ENCODE results near the gene ZMYND8. TPM values are rescaled to one million over a fixed set of nuclear protein-coding genes. Genes with fewer than 3 reads are reported as not detected.

ZMYND8 gene
- total and polyA plus RNA-seq, 2 of the 8 experiments (the other 6 are each of a cell fraction or from before 2014, with no cell fraction given): 50.5 to 163 TPM

- TF ChIP-seq CHD7 (IDR thresholded peaks at IDR 0.05; ENCODE audit: insufficient replicate concordance, low read length): no peak
- TF ChIP-seq MAX (IDR thresholded peaks at IDR 0.05): no peak
- no peak for TF ChIP-seq CBX8 (IDR thresholded peaks at IDR 0.05; ENCODE audit: borderline replicate concordance, low read depth, low read length)
- TF ChIP-seq SIN3A (conservative IDR thresholded peaks at IDR 0.05 in 1 of 2, IDR thresholded peaks at IDR 0.05 in 1 of 2; ENCODE audit: low read depth in 1 of 2, low read length in 2 of 2): no peak
- no peak for TF ChIP-seq ATF2 (IDR thresholded peaks at IDR 0.05; ENCODE audit: low read length)
- TF ChIP-seq RBBP5 (IDR thresholded peaks at IDR 0.05; ENCODE audit: borderline replicate concordance, low read depth, low read length): no peak
- TF ChIP-seq PHF8 (conservative IDR thresholded peaks at IDR 0.05; ENCODE audit: low read depth, low read length): no peak
Observed at GRCh38 chr20:47290666-47291430, 65.7 kb downstream of the ZMYND8 start (continued).

Measured in H1 (cell line).